ENCODE results near the gene JCAD. TPM values are rescaled to one million over a fixed set of nuclear protein-coding genes. Genes with fewer than 3 reads are reported as not detected.

The JCAD gene
- total RNA-seq, 1 donor from 2014 or later = 3.3 TPM

- no peak for TF ChIP-seq CTCF (conservative IDR thresholded peaks at IDR 0.05; ENCODE audit: low read depth, low read length)
- H3K4me3 ChIP-seq (ENCODE audit: low read depth, low read length) = no peak overlapping the region
- no peak for DNase-seq (ENCODE audit: low read depth)
These were observed 39.2 kb upstream of the JCAD start for GRCh38 chr10:30098629-30099028.

- DNase-seq (ENCODE audit: low read depth) = no peak
- no peak for TF ChIP-seq CTCF (conservative IDR thresholded peaks at IDR 0.05; ENCODE audit: low read depth, low read length)
These were observed 37.2 kb upstream of the JCAD start for GRCh38 chr10:30096564-30096963.

GRCh38 chr10:30095631-30096422 is 36.4 kb upstream of the JCAD start:
- DNase-seq (ENCODE audit: low read depth) = no peak
- H3K4me3 ChIP-seq (ENCODE audit: low read depth, low read length) = no peak overlapping the region
- no peak for TF ChIP-seq CTCF (conservative IDR thresholded peaks at IDR 0.05; ENCODE audit: low read depth, low read length)

More at GRCh38 chr10:30096564-30096963, 37.2 kb upstream of the JCAD start:
- no peak overlapping the region for H3K4me3 ChIP-seq (ENCODE audit: low read depth, low read length)

- no peak overlapping the region for H3K4me3 ChIP-seq (ENCODE audit: low read depth, low read length)
- no peak for DNase-seq (ENCODE audit: low read depth)
- no peak for TF ChIP-seq CTCF (conservative IDR thresholded peaks at IDR 0.05; ENCODE audit: low read depth, low read length)
These were observed 35.2 kb upstream of the JCAD start for GRCh38 chr10:30094601-30095000.

GRCh38 chr10:30093303-30093950 is 34.0 kb upstream of the JCAD start:
- no peak for TF ChIP-seq CTCF (conservative IDR thresholded peaks at IDR 0.05; ENCODE audit: low read depth, low read length)
- DNase-seq (ENCODE audit: low read depth) = no peak
- no peak overlapping the region for H3K4me3 ChIP-seq (ENCODE audit: low read depth, low read length)

- H3K4me3 ChIP-seq (ENCODE audit: low read depth, low read length) = no peak overlapping the region
- no peak for TF ChIP-seq CTCF (conservative IDR thresholded peaks at IDR 0.05; ENCODE audit: low read depth, low read length)
- DNase-seq (ENCODE audit: low read depth) = no peak
These were observed 32.9 kb upstream of the JCAD start for GRCh38 chr10:30092151-30092790.
